Erythroblast (primary cell): ENCODE results near the gene BPHL.
A peak's percentile ranks its signal among the peaks of the same experiment; 100 is the strongest.

Experiments used
- GATA1 ChIP-seq: IDR thresholded peaks from 2 replicates; pipeline ENCODE4 v1.6.1; 2011; ENCODE audit warnings: low read depth, mild to moderate bottlenecking, control low read depth, low read length, moderate library complexity
- POLR2A ChIP-seq: IDR thresholded peaks from 2 replicates; pipeline ENCODE4 v1.6.1; 2011; ENCODE audit warnings: mild to moderate bottlenecking, low read length

DNA sequence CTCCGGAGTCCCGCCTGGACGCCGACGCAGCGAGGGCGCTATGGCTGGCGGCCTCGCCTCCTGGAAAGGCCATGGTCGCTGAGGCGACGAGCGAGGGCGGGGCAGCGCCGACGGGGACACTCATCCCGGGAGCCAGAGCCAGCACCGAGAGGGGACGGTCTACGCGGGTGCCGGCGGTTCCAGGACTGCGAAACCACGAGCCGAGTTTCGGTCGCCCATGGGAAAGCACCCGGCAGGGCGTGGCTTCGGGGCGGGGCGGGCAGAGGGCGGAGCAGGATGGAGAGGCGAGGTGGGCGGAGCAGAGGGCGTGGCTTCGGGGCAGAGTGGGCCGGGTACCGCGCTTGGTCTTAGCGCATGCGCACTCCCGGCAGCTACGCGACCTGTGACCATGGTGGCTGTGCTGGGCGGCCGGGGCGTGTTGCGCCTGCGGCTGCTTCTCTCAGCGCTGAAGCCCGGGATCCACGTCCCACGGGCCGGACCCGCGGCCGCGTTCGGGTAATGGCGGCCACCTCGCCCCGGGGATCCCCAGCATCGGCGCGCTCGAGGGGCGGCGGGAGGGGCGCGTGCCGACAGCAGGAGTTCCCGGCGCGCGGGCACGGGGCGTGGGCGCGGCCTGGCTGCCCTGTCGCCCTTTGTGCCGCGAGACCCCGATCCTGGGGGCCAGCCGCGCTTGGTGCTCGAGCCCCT lies at the start of gene BPHL:
- TF ChIP-seq POLR2A: peak; percentile 68
- no peak for TF ChIP-seq GATA1
